Measurements from ENCODE around the gene PRDM16.

The PRDM16 gene

DNA sequence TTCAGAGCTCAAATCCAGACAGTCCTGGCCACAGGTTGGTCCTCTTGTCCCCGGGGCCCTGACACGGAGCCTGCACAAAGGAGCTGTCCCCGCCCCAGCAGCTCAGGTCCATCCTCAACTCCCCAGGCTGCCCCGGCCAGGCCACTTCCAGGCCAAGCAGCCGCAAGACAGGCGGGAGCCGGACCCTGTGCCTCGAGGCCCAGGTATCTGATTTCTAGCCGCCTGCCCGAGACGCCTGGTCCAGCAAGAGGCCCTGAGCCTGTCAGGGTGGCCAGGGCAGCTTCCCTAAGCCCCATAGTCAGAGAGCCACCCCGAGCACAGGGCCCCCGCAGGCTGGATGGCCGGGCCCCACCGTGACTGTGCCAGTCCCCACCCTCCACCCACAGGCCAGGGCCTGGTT, 165.3 kb downstream of the PRDM16 start:
- Histone ChIP-seq H3K4me3 (ENCODE audit: low read depth, low read length) (no peak overlapping the region), H3K27ac (ENCODE audit: extremely low read depth, low read depth, low read length) (no peak overlapping the region), H3K9me3 (ENCODE audit: control insufficient read depth, insufficient read depth, low read depth, low read length) (no peaks in the 10 kb centered on the region), H3K36me3 (ENCODE audit: control insufficient read depth in 2 of 2, insufficient read depth in 1 of 2, low read length in 2 of 2) (no peaks in the 10 kb centered on the region), H3K4me1 (ENCODE audit: control insufficient read depth, insufficient read depth, low read length) (no peaks in the 10 kb centered on the region)
- CTCF ChIA-PET = interaction anchor here (0.5 kb wide), 1 partner anchor 176 kb away, joined by 3 read pairs; no protein-coding TSS in a partner anchor
- POLR2A ChIA-PET = no interaction called here
- TF ChIP-seq ZNF549 (tag by site-specific recombination; IDR thresholded peaks at IDR 0.05) (no peak), ZNF629 (tag by site-specific recombination; IDR thresholded peaks at IDR 0.05) (no peak), ZFP3 (tag by site-specific recombination; IDR thresholded peaks at IDR 0.05; ENCODE audit: low read depth) (no peak), ZSCAN23 (tag by site-specific recombination; IDR thresholded peaks at IDR 0.05) (no peak), FEZF1 (tag by site-specific recombination; IDR thresholded peaks at IDR 0.05) (no peak), ZNF623 (tag by site-specific recombination; IDR thresholded peaks at IDR 0.05) (no peak), ZNF558 (tag by site-specific recombination; IDR thresholded peaks at IDR 0.05) (no peak), ZNF776 (tag by site-specific recombination; IDR thresholded peaks at IDR 0.05; ENCODE audit: borderline replicate concordance) (no peak), ZNF121 (tag by site-specific recombination; IDR thresholded peaks at IDR 0.05) (no peak), ZSCAN16 (tag by site-specific recombination; IDR thresholded peaks at IDR 0.05) (no peak), GLI4 (tag by site-specific recombination; IDR thresholded peaks at IDR 0.05) (no peak), OVOL3 (tag by site-specific recombination; IDR thresholded peaks at IDR 0.05) (no peak), ZNF416 (tag by site-specific recombination; IDR thresholded peaks at IDR 0.05) (no peak), YY2 (tag by site-specific recombination; IDR thresholded peaks at IDR 0.05) (no peak), ZNF768 (tag by site-specific recombination; IDR thresholded peaks at IDR 0.05) (no peak), ZNF24 (tag by site-specific recombination; IDR thresholded peaks at IDR 0.05) (no peak), ZNF677 (tag by site-specific recombination; IDR thresholded peaks at IDR 0.05) (no peak)
- TF ChIP-seq, protein P1, sequence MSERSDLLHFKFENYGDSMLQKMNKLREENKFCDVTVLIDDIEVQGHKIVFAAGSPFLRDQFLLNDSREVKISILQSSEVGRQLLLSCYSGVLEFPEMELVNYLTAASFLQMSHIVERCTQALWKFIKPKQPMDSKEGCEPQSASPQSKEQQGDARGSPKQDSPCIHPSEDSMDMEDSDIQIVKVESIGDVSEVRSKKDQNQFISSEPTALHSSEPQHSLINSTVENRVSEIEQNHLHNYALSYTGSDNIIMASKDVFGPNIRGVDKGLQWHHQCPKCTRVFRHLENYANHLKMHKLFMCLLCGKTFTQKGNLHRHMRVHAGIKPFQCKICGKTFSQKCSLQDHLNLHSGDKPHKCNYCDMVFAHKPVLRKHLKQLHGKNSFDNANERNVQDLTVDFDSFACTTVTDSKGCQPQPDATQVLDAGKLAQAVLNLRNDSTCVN (tag by site-specific recombination; optimal IDR thresholded peaks at IDR 0.05) = no peak
- TF ChIP-seq, protein P2, sequence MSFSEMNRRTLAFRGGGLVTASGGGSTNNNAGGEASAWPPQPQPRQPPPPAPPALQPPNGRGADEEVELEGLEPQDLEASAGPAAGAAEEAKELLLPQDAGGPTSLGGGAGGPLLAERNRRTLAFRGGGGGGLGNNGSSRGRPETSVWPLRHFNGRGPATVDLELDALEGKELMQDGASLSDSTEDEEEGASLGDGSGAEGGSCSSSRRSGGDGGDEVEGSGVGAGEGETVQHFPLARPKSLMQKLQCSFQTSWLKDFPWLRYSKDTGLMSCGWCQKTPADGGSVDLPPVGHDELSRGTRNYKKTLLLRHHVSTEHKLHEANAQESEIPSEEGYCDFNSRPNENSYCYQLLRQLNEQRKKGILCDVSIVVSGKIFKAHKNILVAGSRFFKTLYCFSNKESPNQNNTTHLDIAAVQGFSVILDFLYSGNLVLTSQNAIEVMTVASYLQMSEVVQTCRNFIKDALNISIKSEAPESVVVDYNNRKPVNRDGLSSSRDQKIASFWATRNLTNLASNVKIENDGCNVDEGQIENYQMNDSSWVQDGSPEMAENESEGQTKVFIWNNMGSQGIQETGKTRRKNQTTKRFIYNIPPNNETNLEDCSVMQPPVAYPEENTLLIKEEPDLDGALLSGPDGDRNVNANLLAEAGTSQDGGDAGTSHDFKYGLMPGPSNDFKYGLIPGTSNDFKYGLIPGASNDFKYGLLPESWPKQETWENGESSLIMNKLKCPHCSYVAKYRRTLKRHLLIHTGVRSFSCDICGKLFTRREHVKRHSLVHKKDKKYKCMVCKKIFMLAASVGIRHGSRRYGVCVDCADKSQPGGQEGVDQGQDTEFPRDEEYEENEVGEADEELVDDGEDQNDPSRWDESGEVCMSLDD (tag by site-specific recombination; IDR thresholded peaks at IDR 0.05) = no peak
- TF ChIP-seq, protein P3, sequence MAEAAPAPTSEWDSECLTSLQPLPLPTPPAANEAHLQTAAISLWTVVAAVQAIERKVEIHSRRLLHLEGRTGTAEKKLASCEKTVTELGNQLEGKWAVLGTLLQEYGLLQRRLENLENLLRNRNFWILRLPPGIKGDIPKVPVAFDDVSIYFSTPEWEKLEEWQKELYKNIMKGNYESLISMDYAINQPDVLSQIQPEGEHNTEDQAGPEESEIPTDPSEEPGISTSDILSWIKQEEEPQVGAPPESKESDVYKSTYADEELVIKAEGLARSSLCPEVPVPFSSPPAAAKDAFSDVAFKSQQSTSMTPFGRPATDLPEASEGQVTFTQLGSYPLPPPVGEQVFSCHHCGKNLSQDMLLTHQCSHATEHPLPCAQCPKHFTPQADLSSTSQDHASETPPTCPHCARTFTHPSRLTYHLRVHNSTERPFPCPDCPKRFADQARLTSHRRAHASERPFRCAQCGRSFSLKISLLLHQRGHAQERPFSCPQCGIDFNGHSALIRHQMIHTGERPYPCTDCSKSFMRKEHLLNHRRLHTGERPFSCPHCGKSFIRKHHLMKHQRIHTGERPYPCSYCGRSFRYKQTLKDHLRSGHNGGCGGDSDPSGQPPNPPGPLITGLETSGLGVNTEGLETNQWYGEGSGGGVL (tag by site-specific recombination; IDR thresholded peaks at IDR 0.05) = no peak

DNA sequence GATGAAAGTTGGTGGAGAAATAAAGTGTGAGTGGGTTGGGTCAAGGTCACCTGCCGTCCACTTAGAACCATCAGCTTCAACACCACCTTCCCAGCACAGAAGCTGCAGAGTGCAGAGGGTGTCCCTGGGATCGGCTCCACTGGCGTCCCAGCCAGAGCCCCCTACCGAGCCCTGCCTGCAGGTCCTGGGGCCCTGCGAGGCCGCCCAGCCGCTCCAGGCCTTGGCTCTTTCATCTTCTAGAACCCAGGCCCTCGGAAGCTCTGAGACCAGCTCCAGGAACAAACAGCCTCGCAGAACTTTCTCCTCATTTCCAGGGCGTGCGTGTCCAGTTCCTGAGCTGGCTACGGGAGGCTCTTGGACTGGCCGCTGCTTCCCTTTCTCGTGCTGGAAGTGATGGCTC, 166.0 kb downstream of the PRDM16 start:
- POLR2A ChIA-PET = no interaction called here
- TF ChIP-seq ZNF473 (tag by site-specific recombination; IDR thresholded peaks at IDR 0.05) (no peak), ZXDB (tag by site-specific recombination; IDR thresholded peaks at IDR 0.05) (no peak), ZNF747 (tag by site-specific recombination; IDR thresholded peaks at IDR 0.05) (no peak)
- TF ChIP-seq, protein P1 (tag by site-specific recombination; optimal IDR thresholded peaks at IDR 0.05) = no peak
- TF ChIP-seq, protein P4, sequence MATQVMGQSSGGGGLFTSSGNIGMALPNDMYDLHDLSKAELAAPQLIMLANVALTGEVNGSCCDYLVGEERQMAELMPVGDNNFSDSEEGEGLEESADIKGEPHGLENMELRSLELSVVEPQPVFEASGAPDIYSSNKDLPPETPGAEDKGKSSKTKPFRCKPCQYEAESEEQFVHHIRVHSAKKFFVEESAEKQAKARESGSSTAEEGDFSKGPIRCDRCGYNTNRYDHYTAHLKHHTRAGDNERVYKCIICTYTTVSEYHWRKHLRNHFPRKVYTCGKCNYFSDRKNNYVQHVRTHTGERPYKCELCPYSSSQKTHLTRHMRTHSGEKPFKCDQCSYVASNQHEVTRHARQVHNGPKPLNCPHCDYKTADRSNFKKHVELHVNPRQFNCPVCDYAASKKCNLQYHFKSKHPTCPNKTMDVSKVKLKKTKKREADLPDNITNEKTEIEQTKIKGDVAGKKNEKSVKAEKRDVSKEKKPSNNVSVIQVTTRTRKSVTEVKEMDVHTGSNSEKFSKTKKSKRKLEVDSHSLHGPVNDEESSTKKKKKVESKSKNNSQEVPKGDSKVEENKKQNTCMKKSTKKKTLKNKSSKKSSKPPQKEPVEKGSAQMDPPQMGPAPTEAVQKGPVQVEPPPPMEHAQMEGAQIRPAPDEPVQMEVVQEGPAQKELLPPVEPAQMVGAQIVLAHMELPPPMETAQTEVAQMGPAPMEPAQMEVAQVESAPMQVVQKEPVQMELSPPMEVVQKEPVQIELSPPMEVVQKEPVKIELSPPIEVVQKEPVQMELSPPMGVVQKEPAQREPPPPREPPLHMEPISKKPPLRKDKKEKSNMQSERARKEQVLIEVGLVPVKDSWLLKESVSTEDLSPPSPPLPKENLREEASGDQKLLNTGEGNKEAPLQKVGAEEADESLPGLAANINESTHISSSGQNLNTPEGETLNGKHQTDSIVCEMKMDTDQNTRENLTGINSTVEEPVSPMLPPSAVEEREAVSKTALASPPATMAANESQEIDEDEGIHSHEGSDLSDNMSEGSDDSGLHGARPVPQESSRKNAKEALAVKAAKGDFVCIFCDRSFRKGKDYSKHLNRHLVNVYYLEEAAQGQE (tag by site-specific recombination; IDR thresholded peaks at IDR 0.05) = no peak

More for the DNA sequence above, 166.0 kb downstream of the PRDM16 start:
- Histone ChIP-seq H3K4me1 (ENCODE audit: control insufficient read depth, insufficient read depth, low read length) (no peaks in the 10 kb centered on the region), H3K9me3 (ENCODE audit: control insufficient read depth, insufficient read depth, low read depth, low read length) (no peaks in the 10 kb centered on the region), H3K4me3 (ENCODE audit: low read depth, low read length) (no peak overlapping the region), H3K36me3 (ENCODE audit: control insufficient read depth in 2 of 2, insufficient read depth in 1 of 2, low read length in 2 of 2) (no peaks in the 10 kb centered on the region), H3K27ac (ENCODE audit: extremely low read depth, low read depth, low read length) (no peak overlapping the region)
- CTCF ChIA-PET = no interaction called here
